Endothelial cell of umbilical vein (primary cell): ENCODE results near the gene MAFF. TPM values are rescaled to one million over a fixed set of nuclear protein-coding genes. Genes with fewer than 3 reads are reported as not detected.

Source experiments
- BruUV-seq: library from RNA; stranded (reverse); fragments of 400-500 nt; replicated peaks from 2 replicates; lab custom pipeline; 2021; lab: Mats Ljungman, UMichigan
- CTCF ChIA-PET: fragments of 300-600, 350-600 bp; sonication (Branson Sonifier 250); formaldehyde crosslinking; loops from one replicate; lab custom pipeline; 2021; ENCODE audit warnings: antibody characterized with exemption, inconsistent platforms; lab: Charles Lee
- POLR2A ChIA-PET: fragments of 300-600, 350-600 bp; sonication (Branson Sonifier 250); formaldehyde crosslinking; loops from one replicate; lab custom pipeline; 2021; ENCODE audit warnings: antibody characterized with exemption, inconsistent platforms; lab: Charles Lee
- DNase-seq: peaks from one replicate; pipeline ENCODE4 v3.0.0-alpha.2; 2011; ENCODE audit warnings: low read depth, low spot score
- FAIRE-seq: peaks from 2 replicates; lab custom pipeline; 2011; peaks lifted over from hg19 to GRCh38; lab: Jason Lieb, UNC
- H2AFZ ChIP-seq: 2 replicates; pipeline ENCODE4 v1.6.0; 2012; ENCODE audit warnings: low read depth, low read length, control low read depth, inconsistent platforms
- H3K27ac ChIP-seq: 2 replicates; pipeline ENCODE4 v1.5.1; 2011; ENCODE audit warnings: low read depth, mild to moderate bottlenecking, control low read depth, low read length, moderate library complexity; ENCODE audit not compliant: insufficient read depth
- H3K27me3 ChIP-seq, 2 experiments: 2 replicates each; pipeline versions ENCODE4 v1.6.0 to v1.6.1; 2011; ENCODE audit warnings: low read length in 2 of 2, mixed read lengths in 1 of 2; ENCODE audit not compliant: control insufficient read depth in 2 of 2, insufficient read depth in 2 of 2
- H3K36me3 ChIP-seq, 2 experiments: 2 replicates in 1 of 2; 3 replicates in 1 of 2; pipeline ENCODE4 v1.5.1; 2011; ENCODE audit warnings: low read length in 2 of 2, mild to moderate bottlenecking in 1 of 2, moderate library complexity in 1 of 2; ENCODE audit not compliant: control insufficient read depth in 2 of 2, insufficient read depth in 2 of 2; ENCODE audit errors: extremely low read depth in 1 of 2
- H3K4me1 ChIP-seq: 3 replicates; pipeline ENCODE4 v1.5.1; 2011; ENCODE audit warnings: mild to moderate bottlenecking, low read length; ENCODE audit not compliant: control insufficient read depth, insufficient read depth; ENCODE audit errors: extremely low read depth
- H3K4me2 ChIP-seq: 2 replicates; pipeline ENCODE4 v1.6.1; 2011; ENCODE audit warnings: low read length, control low read depth, mixed read lengths; ENCODE audit not compliant: insufficient read depth
- H3K4me3 ChIP-seq, 3 experiments: fragments of 200-600 bp in 1 of 3; sonication (generic), shearing (Covaris generic) in 1 of 3; replicated peaks in 1 of 3; 2 replicates each; pipeline ENCODE4 v1.5.1; 2011 to 2016; ENCODE audit warnings: control low read depth in 3 of 3, low read length in 3 of 3, mild to moderate bottlenecking in 2 of 3, inconsistent platforms in 1 of 3, low read depth in 1 of 3, moderate library complexity in 1 of 3; ENCODE audit not compliant: insufficient read depth in 1 of 3
- H3K79me2 ChIP-seq: 2 replicates; pipeline ENCODE4 v1.6.0; 2012; ENCODE audit warnings: low read length, inconsistent platforms; ENCODE audit not compliant: control insufficient read depth, insufficient read depth
- H3K9ac ChIP-seq: replicated peaks from 2 replicates; pipeline ENCODE3; 2011; ENCODE audit warnings: low read length, control low read depth; ENCODE audit not compliant: insufficient read depth; ENCODE audit errors: extremely low read depth
- H3K9me1 ChIP-seq: replicated peaks from 3 replicates; pipeline ENCODE4 v1.6.0; 2011; ENCODE audit warnings: mild to moderate bottlenecking, low read length; ENCODE audit not compliant: control insufficient read depth, insufficient read depth; ENCODE audit errors: extremely low read depth
- H3K9me3 ChIP-seq: replicated peaks from 2 replicates; pipeline ENCODE4 v1.5.1; 2012; ENCODE audit warnings: low read length, inconsistent platforms; ENCODE audit not compliant: control insufficient read depth, insufficient read depth
- H4K20me1 ChIP-seq: replicated peaks from 2 replicates; pipeline ENCODE3; 2011; ENCODE audit warnings: mild to moderate bottlenecking, low read length; ENCODE audit not compliant: control insufficient read depth, insufficient read depth; ENCODE audit errors: extremely low read depth
- FOS ChIP-seq: IDR thresholded peaks from 2 replicates; pipeline ENCODE4 v1.6.1; 2011; ENCODE audit warnings: mild to moderate bottlenecking, low read length, moderate library complexity, borderline replicate concordance; ENCODE audit not compliant: insufficient read depth
- POLR2AphosphoS5 ChIP-seq: IDR thresholded peaks from 2 replicates; pipeline ENCODE4 v1.6.1; 2012; ENCODE audit warnings: low read depth, mild to moderate bottlenecking, control low read depth, low read length, moderate library complexity; ENCODE audit not compliant: insufficient read depth
- dilution Hi-C: fragments of 300-500 bp; cut with MboI; formaldehyde crosslinking; loops from one replicate; pipeline ENCODE4 v1.15.0; 2019; ENCODE audit warnings: low sequenced_read_pairs; ENCODE audit not compliant: extremely low pct_ligation_motif_present
- intact Hi-C: fragments of 100-400 bp; cut with micrococcal nuclease; formaldehyde crosslinking; loops from one replicate; pipeline ENCODE4 v1.10.0; 2022
- polyA plus RNA-seq, 4 experiments: library from polyadenylated mRNA; depleted of rRNA in 3 of 4; stranded (reverse) in 3 of 4; unstranded in 1 of 4; fragments of >200 nt; gene quantifications; 2 replicates each; pipeline versions ENCODE4 v1.2.1 to v1.2.3, GENCODE V29; 2011 to 2012; ENCODE audit warnings: missing spikeins in 1 of 4
- total RNA-seq: library from RNA; stranded (reverse); gene quantifications from 2 replicates; pipeline ENCODE4 v1.2.3, GENCODE V29; 2021
- TF ChIP-seq, protein P1 (sequence below): IDR thresholded peaks from 2 replicates; pipeline ENCODE4 v1.6.1; 2011; ENCODE audit not compliant: insufficient read depth, insufficient read length
- TF ChIP-seq, protein P2 (sequence below), 2 donors: IDR thresholded peaks; 1 replicate in 1 of 2; 2 replicates in 1 of 2; pipeline ENCODE4 v1.5.1; 2011; ENCODE audit warnings: low read length in 2 of 2, mild to moderate bottlenecking in 2 of 2, moderate library complexity in 2 of 2, control low read depth in 1 of 2, inconsistent platforms in 1 of 2, low read depth in 1 of 2; ENCODE audit not compliant: insufficient read depth in 1 of 2; ENCODE audit errors: extremely low read depth in 1 of 2

Gene MAFF
- total and polyA plus RNA-seq, 2 donors (not counting 3 experiments of a cell fraction or from before 2014, with no cell fraction given): 29.0 to 61.2 TPM

DNA sequence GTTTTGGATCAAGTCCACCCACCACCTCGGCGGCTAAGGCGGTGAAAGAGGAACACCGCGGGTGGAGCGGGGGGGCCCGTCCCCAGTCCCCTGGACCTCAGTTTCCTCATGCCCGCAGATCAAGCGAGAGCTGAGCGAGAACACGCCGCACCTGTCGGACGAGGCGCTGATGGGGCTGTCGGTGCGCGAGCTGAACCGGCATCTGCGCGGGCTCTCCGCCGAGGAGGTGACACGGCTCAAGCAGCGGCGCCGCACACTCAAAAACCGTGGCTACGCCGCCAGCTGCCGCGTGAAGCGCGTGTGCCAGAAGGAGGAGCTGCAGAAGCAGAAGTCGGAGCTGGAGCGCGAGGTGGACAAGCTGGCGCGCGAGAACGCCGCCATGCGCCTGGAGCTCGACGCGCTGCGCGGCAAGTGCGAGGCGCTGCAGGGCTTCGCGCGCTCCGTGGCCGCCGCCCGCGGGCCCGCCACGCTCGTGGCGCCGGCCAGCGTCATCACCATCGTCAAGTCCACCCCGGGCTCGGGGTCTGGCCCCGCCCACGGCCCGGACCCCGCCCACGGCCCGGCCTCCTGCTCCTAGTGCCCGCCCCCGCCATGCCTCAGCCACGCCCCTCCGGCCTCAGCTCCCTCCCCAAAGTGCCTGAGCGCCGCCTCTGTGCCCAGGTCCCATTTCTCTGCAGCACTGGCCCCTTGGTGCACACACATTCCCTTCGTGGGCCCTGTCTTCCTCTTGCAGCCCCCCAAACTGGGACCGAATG is 12.7 kb downstream of the MAFF start:
- Histone ChIP-seq H3K79me2 (peaks cover 46% of the 10 kb centered on the region), H3K4me1 (peaks cover 28% of the 10 kb centered on the region), H3K4me2 (no peak overlapping the region), H3K27ac (no peak overlapping the region), H3K36me3 (peaks cover 10 to 21% of the 10 kb centered on the region in 2 experiments), H4K20me1 (no peaks in the 10 kb centered on the region), H3K9me3 (no peaks in the 10 kb centered on the region), H3K9me1 (no peaks in the 10 kb centered on the region), H2AFZ (no peak overlapping the region), H3K4me3 (no peak overlapping the region), H3K27me3 (no peaks in the 10 kb centered on the region), H3K9ac (no peak overlapping the region)
- POLR2A ChIA-PET: no interaction called here
- TF ChIP-seq, protein P1, sequence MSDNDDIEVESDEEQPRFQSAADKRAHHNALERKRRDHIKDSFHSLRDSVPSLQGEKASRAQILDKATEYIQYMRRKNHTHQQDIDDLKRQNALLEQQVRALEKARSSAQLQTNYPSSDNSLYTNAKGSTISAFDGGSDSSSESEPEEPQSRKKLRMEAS: no peak
- TF ChIP-seq, protein P2, sequence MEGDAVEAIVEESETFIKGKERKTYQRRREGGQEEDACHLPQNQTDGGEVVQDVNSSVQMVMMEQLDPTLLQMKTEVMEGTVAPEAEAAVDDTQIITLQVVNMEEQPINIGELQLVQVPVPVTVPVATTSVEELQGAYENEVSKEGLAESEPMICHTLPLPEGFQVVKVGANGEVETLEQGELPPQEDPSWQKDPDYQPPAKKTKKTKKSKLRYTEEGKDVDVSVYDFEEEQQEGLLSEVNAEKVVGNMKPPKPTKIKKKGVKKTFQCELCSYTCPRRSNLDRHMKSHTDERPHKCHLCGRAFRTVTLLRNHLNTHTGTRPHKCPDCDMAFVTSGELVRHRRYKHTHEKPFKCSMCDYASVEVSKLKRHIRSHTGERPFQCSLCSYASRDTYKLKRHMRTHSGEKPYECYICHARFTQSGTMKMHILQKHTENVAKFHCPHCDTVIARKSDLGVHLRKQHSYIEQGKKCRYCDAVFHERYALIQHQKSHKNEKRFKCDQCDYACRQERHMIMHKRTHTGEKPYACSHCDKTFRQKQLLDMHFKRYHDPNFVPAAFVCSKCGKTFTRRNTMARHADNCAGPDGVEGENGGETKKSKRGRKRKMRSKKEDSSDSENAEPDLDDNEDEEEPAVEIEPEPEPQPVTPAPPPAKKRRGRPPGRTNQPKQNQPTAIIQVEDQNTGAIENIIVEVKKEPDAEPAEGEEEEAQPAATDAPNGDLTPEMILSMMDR (IDR thresholded peaks at IDR 0.05; ENCODE audit: extremely low read depth in 1 of 2, insufficient read depth in 1 of 2, low read depth in 1 of 2, low read length in 2 of 2): no peak
- TF ChIP-seq POLR2AphosphoS5: peak; percentile 61
- TF ChIP-seq FOS: no peak
- dilution Hi-C loops (no loop called here), intact Hi-C loops (loop anchor here (5.0 kb wide), 1 partner anchor 103 kb away; the partner anchor contains the start of gene CSNK1E)
- DNase-seq (peak; percentile 50), FAIRE-seq (peak; percentile 71)
- CTCF ChIA-PET: interaction anchor here (0.7 to 1.5 kb wide), 7 partner anchors 11 to 162 kb away, joined by 3 to 11 read pairs (median 3); partner anchors contain the start of gene MAFF
- no TSS peak for BruUV-seq
